ENCODE data around the gene CYP26A1.

GRCh38 chr10:93067443-93068365, 6.0 kb upstream of the CYP26A1 start:
- no peak for TF ChIP-seq CTCF (conservative IDR thresholded peaks at IDR 0.05 in 1 of 2, IDR thresholded peaks at IDR 0.05 in 1 of 2; ENCODE audit: extremely low read depth in 1 of 2, insufficient read depth in 1 of 2, low read depth in 1 of 2, low read length in 2 of 2)
- TF ChIP-seq EZH2 (IDR thresholded peaks at IDR 0.05; ENCODE audit: borderline replicate concordance, low read length), result no peak
